GM18498 (cell line): ENCODE measurements around the gene PP2D1.
A peak's percentile ranks its signal among the peaks of the same experiment; 100 is the strongest.
"Not testable (repeated sequence)": the region's sequence is repeated elsewhere in the genome, so short reads cannot be mapped to it uniquely, and the experiment has no call there.

Experiments used
- ATAC-seq: cut with Tn5 transposase; IDR thresholded peaks from one replicate; pipeline ENCODE4 v1.9.1; 2021; ENCODE audit warnings: mild to moderate bottlenecking, moderate library complexity; ENCODE audit not compliant: unreplicated experiment

PP2D1 gene

GRCh38 chr3:20040548-20041196 is 28.6 kb upstream of the PP2D1 start:
- peak; percentile 48 for ATAC-seq

- ATAC-seq: peak; percentile 63
Observed at GRCh38 chr3:20039765-20040547, 27.9 kb upstream of the PP2D1 start, which contains the start of gene KAT2B. Gene KAT2B (plus strand): TSS chr3:20040446. CDS start chr3:20040478, 32 bp downstream.

GRCh38 chr3:20039466-20039764 is 27.4 kb upstream of the PP2D1 start:
- no peak for ATAC-seq

GRCh38 chr3:20038699-20039465 is 26.8 kb upstream of the PP2D1 start:
- ATAC-seq: no peak

- no peak for ATAC-seq
Observed at GRCh38 chr3:20037255-20037996, 25.4 kb upstream of the PP2D1 start.

- ATAC-seq: no peak
Observed at GRCh38 chr3:20035019-20035418, 23.0 kb upstream of the PP2D1 start.

GRCh38 chr3:20031939-20032338 is 19.9 kb upstream of the PP2D1 start:
- ATAC-seq: not testable (repeated sequence)

GRCh38 chr3:20028905-20029331 is 16.9 kb upstream of the PP2D1 start:
- no peak for ATAC-seq

GRCh38 chr3:20027136-20027535 is 15.1 kb upstream of the PP2D1 start:
- ATAC-seq: no peak

- no peak for ATAC-seq
Observed at GRCh38 chr3:20023623-20024405, 11.8 kb upstream of the PP2D1 start.

- ATAC-seq: no peak
Observed at GRCh38 chr3:20022954-20023622, 11.0 kb upstream of the PP2D1 start.

- ATAC-seq: not testable (repeated sequence)
Observed at GRCh38 chr3:20016076-20016475, 4.0 kb upstream of the PP2D1 start.

- ATAC-seq: no peak
Observed at GRCh38 chr3:20015525-20015924, 3.5 kb upstream of the PP2D1 start.

GRCh38 chr3:20013396-20013795 is 1.3 kb upstream of the PP2D1 start:
- no peak for ATAC-seq

- ATAC-seq: no peak
Observed at GRCh38 chr3:20008646-20009045, 3.4 kb downstream of the PP2D1 start.

GRCh38 chr3:20007960-20008359 is 4.1 kb downstream of the PP2D1 start:
- ATAC-seq: no peak

GRCh38 chr3:20001932-20002331 is 10.1 kb downstream of the PP2D1 start:
- ATAC-seq: no peak

- no peak for ATAC-seq
Observed at GRCh38 chr3:19997502-19997901, 14.6 kb downstream of the PP2D1 start.

- ATAC-seq: no peak
Observed at GRCh38 chr3:19994796-19995195, 17.3 kb downstream of the PP2D1 start.

GRCh38 chr3:19988904-19989303 is 23.2 kb downstream of the PP2D1 start:
- ATAC-seq: not testable (repeated sequence)
